Colonic mucosa (tissue), 4 donors: ENCODE results near the gene PSMD2. TPM values are rescaled to one million over a fixed set of nuclear protein-coding genes. Genes with fewer than 3 reads are reported as not detected.

ENCODE experiments used
- DNase-seq: peaks from one replicate; pipeline ENCODE4 v3.0.0-alpha.2; 2020
- H3K27ac ChIP-seq: fragments of 200-600 bp; one replicate; pipeline ENCODE4 v1.8.0; 2021
- H3K27me3 ChIP-seq: fragments of 200-600 bp; one replicate; pipeline ENCODE4 v1.8.0; 2021
- H3K36me3 ChIP-seq: fragments of 200-600 bp; one replicate; pipeline ENCODE4 v1.8.0; 2021
- H3K4me1 ChIP-seq: fragments of 200-600 bp; one replicate; pipeline ENCODE4 v1.8.0; 2021; ENCODE audit warnings: mild to moderate bottlenecking
- H3K4me3 ChIP-seq: fragments of 200-600 bp; one replicate; pipeline ENCODE4 v1.8.0; 2021
- H3K9ac ChIP-seq, 2 donors: one replicate each; pipeline ENCODE4 v1.7.0; 2013; ENCODE audit warnings: control low read depth in 2 of 2, low read depth in 2 of 2, low read length in 2 of 2
- H3K9me3 ChIP-seq: fragments of 200-600 bp; one replicate; pipeline ENCODE4 v1.8.0; 2021
- intact Hi-C: fragments of 100-400 bp; cut with DNase I; formaldehyde crosslinking; loops from one replicate; pipeline ENCODE4 v1.14.1; 2022
- total RNA-seq, 2 donors: library from RNA; stranded (reverse); fragmentation: NEBNext Ultra II Directional in 1 of 2; extraction: Animal tissue kit (Norgen Biotek cat#: 25700) in 1 of 2; gene quantifications; one replicate each; pipeline ENCODE4 v1.2.1, GENCODE V29; 2021
- TF ChIP-seq, protein P1 (sequence below): fragments of 200-600 bp; IDR thresholded peaks from one replicate; pipeline ENCODE4 v1.8.0; 2022; ENCODE audit warnings: antibody characterized with exemption, mild to moderate bottlenecking
- donor health status: healthy.
- donor health status: DM: no; HTN: no; CAD: no.
- donor health status: DM: no; HTN: no; CAD: no.

The PSMD2 gene
- total RNA-seq, 2 donors from 2014 or later, result 166 to 298 TPM

DNA sequence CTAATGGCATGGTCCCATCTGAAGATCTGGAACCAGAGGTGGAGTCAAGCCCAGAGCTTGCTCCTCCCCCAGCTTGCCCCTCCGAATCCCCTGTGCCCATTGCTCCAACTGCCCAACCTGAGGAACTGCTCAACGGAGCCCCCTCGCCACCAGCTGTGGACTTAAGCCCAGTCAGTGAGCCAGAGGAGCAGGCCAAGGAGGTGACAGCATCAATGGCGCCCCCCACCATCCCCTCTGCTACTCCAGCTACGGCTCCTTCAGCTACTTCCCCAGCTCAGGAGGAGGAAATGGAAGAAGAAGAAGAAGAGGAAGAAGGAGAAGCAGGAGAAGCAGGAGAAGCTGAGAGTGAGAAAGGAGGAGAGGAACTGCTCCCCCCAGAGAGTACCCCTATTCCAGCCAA, 22.6 kb downstream of the PSMD2 start:
- DNase-seq, result no peak
- Histone ChIP-seq H3K27me3 (no peaks in the 10 kb centered on the region), H3K4me1 (peaks cover 13% of the 10 kb centered on the region), H3K36me3 (peaks cover 34% of the 10 kb centered on the region), H3K9ac (no peak overlapping the region), H3K9me3 (no peaks in the 10 kb centered on the region), H3K27ac (no peak overlapping the region), H3K4me3 (no peak overlapping the region)
- TF ChIP-seq, protein P1, sequence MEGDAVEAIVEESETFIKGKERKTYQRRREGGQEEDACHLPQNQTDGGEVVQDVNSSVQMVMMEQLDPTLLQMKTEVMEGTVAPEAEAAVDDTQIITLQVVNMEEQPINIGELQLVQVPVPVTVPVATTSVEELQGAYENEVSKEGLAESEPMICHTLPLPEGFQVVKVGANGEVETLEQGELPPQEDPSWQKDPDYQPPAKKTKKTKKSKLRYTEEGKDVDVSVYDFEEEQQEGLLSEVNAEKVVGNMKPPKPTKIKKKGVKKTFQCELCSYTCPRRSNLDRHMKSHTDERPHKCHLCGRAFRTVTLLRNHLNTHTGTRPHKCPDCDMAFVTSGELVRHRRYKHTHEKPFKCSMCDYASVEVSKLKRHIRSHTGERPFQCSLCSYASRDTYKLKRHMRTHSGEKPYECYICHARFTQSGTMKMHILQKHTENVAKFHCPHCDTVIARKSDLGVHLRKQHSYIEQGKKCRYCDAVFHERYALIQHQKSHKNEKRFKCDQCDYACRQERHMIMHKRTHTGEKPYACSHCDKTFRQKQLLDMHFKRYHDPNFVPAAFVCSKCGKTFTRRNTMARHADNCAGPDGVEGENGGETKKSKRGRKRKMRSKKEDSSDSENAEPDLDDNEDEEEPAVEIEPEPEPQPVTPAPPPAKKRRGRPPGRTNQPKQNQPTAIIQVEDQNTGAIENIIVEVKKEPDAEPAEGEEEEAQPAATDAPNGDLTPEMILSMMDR, result no peak
- intact Hi-C loops, result no loop called here

DNA sequence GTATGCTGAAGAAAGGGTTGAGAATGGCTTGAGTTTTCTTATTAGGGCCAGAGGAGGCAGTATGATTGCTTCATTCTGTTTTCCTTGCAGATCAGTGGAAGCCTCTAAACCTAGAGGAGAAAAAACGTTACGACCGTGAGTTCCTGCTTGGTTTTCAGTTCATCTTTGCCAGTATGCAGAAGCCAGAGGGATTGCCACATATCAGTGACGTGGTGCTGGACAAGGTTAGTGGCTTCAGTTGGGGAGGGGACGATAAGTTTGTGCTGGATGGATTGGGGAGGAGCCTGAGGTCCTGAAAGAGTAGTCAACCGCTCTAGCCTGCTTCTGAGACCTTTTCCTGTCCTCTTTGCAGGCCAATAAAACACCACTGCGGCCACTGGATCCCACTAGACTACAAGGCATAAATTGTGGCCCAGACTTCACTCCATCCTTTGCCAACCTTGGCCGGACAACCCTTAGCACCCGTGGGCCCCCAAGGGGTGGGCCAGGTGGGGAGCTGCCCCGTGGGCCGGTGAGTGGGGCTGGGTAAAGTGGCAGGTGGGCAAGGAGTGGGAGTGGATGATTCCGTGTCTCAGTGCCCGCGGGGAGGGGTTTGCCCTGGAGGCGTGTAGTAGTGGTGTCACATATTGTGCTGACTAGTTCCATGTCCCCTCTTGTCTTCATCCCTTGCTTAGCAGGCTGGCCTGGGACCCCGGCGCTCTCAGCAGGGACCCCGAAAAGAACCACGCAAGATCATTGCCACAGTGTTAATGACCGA, 23.9 kb downstream of the PSMD2 start:
- Histone ChIP-seq H3K27me3 (no peaks in the 10 kb centered on the region), H3K9ac (no peak overlapping the region), H3K9me3 (no peaks in the 10 kb centered on the region), H3K4me1 (peaks cover 4% of the 10 kb centered on the region), H3K36me3 (peaks cover 46% of the 10 kb centered on the region), H3K27ac (no peak overlapping the region), H3K4me3 (no peak overlapping the region)
- intact Hi-C loops, result no loop called here
- no peak for DNase-seq
- TF ChIP-seq, protein P1, result no peak

DNA sequence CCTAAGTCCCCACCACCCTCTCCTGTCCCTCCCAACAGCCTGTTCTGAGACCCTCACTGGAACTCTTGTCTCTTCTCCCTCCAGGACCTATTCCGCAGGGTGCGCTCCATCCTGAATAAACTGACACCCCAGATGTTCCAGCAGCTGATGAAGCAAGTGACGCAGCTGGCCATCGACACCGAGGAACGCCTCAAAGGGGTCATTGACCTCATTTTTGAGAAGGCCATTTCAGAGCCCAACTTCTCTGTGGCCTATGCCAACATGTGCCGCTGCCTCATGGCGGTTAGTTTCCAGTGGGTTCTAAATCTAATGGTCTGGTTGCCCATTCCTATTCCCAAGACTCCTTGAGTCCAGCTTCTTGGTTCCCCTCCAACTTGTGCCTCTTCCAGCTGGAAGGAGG, 24.7 kb downstream of the PSMD2 start:
- DNase-seq, result no peak
- H3K4me1 ChIP-seq, result peaks cover 4% of the 10 kb centered on the region
- intact Hi-C loops, result no loop called here
- TF ChIP-seq, protein P1, result no peak
- peaks cover 47% of the 10 kb centered on the region for H3K36me3 ChIP-seq
- H3K27ac ChIP-seq, result no peak overlapping the region
- H3K9me3 ChIP-seq, result no peaks in the 10 kb centered on the region
- H3K4me3 ChIP-seq, result no peak overlapping the region
- no peak overlapping the region for H3K9ac ChIP-seq
- no peaks in the 10 kb centered on the region for H3K27me3 ChIP-seq

DNA sequence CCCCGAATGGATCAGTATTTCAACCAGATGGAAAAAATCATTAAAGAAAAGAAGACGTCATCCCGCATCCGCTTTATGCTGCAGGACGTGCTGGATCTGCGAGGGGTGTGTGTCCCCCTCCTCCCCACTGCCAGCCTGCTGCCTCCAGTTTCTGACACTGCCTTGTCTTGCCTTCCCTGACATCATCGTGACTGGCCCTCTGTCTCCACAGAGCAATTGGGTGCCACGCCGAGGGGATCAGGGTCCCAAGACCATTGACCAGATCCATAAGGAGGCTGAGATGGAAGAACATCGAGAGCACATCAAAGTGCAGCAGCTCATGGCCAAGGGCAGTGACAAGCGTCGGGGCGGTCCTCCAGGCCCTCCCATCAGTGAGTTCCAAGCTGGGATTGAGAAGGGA, 26.2 kb downstream of the PSMD2 start:
- no peak for DNase-seq
- Histone ChIP-seq H3K9me3 (no peaks in the 10 kb centered on the region), H3K4me1 (no peaks in the 10 kb centered on the region), H3K4me3 (no peak overlapping the region), H3K27me3 (no peaks in the 10 kb centered on the region), H3K9ac (no peak overlapping the region), H3K36me3 (peaks cover 54% of the 10 kb centered on the region), H3K27ac (no peak overlapping the region)
- intact Hi-C loops, result no loop called here
- TF ChIP-seq, protein P1, result no peak

DNA sequence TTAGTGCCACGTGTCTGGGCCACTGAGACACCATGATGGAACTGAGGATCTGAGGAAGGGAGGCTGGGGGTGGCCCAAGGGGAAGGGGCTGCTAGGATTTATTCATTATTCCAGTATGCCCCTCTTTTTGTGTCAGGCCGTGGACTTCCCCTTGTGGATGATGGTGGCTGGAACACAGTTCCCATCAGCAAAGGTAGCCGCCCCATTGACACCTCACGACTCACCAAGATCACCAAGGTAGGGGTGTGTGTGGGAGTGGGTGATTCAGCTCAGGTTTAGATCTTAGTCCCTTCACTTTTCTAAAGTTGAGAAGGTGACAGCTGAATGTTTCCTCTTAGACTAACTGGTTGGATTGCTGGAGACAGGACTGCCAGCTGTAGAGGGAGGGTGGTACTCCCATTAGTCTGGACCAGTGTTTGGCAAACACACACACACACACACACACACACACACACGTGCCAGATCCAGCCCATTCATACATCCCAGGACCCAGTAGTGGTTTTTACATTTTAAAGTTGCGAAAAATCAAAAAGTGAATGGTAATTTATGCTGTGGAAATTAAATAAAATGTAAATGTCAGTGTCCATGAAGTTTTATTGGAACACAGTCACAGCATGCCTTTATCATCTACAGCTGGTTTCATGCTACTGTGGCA, 26.8 kb downstream of the PSMD2 start:
- Histone ChIP-seq H3K27me3 (no peaks in the 10 kb centered on the region), H3K27ac (no peak overlapping the region), H3K4me3 (no peak overlapping the region), H3K9me3 (no peaks in the 10 kb centered on the region), H3K4me1 (no peaks in the 10 kb centered on the region), H3K9ac (no peak overlapping the region), H3K36me3 (peaks cover 54% of the 10 kb centered on the region)
- intact Hi-C loops, result no loop called here
- no peak for DNase-seq
- TF ChIP-seq, protein P1, result no peak
